Left hindlimb (tissue), 1 donor: ENCODE measurements around the gene SND1.

Source experiments
- DNase-seq: peaks from one replicate; pipeline ENCODE4 v3.0.0-alpha.2; 2018

SND1 gene

GRCh38 chr7:127978421-127978820, 326.4 kb downstream of the SND1 start:
- DNase-seq: no peak

GRCh38 chr7:127979113-127979727, 327.2 kb downstream of the SND1 start:
- no peak for DNase-seq

DNA sequence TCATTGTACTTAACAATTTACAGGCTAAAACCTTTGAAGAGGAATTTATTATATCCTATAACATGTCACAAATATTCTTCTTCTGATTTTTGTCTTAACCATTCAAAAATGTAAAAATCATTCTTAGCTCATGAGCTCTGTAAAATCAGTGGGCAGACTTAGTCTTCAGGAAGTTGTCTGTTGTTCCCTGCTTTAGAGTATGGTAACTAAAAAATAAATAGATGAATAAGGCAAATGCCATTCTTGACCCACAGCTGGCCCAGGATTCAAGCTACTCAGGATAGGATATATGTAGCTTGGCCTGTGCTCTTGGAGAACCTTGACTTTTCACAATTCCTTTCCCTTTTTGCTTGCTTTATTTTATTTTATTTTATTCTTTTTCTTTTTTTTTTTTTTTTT, 327.7 kb downstream of the SND1 start:
- no peak for DNase-seq

- no peak for DNase-seq
Observed at GRCh38 chr7:127980901-127981300, 328.9 kb downstream of the SND1 start.

- no peak for DNase-seq
Observed at GRCh38 chr7:127981965-127982364, 330.0 kb downstream of the SND1 start.

DNA sequence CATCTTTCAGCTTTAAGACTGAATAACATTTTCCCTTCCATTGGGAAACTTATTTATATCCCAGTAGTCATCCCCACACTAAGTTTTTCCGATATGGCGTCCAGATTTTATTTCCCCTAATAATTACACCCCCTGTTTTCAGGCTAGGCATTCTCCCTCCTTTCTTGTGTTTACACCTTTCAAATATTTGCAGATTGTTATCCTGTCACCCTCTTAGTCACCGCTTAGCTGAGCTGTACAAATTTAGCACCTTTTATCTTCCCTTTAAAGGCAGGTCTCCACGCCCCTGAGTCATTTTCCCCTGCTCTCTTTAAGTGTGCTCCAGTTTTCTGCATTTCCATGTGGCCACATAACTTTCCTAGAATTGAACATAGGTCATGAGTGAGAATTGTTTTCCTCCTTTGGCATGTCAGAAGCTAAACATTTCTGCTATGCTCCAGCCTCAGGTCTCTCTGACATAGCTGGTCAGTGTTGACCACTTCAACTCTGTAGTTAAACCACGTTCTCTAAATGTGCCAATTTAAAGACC, 331.9 kb downstream of the SND1 start:
- no peak for DNase-seq

GRCh38 chr7:127986581-127987521, 334.9 kb downstream of the SND1 start:
- DNase-seq: no peak

DNA sequence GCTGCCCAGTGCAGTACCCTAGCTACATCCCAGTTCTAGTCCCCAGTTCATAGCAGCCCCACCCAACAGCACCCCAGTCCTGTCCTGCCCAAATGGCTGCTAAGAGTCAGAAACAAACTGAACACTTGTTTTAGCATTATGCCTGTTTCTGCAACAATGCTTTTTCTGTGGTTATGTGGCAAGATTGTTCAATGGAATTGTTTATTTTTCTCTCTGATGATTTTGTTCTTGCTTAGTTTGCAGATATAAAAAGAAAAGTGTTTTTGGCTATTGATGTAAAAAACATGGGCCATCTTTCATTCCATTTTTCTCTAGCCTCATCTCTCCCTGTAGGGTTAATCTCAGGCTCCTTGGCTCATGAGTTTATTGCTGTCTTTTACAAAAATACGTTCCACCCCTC, 336.8 kb downstream of the SND1 start:
- no peak for DNase-seq

DNA sequence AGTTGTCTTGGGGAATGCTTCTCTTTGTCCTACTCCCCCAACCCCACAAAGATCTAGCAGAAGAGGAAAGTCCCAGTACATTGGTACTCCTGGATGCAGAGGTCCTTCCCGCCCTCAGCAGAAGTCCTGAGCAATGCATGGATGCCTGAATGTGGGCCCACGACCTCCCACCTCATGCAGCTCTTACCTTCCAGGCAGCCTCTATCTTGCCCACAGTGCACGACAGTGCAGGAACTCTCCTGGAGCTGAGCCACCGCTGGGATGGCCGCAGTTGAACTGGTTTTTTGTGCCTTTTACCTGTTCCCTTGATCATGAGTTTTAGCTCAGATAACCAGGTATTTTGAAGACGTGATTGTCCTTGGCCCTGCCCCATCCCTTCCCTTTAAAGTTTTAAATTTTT, 341.3 kb downstream of the SND1 start:
- DNase-seq: no peak

DNA sequence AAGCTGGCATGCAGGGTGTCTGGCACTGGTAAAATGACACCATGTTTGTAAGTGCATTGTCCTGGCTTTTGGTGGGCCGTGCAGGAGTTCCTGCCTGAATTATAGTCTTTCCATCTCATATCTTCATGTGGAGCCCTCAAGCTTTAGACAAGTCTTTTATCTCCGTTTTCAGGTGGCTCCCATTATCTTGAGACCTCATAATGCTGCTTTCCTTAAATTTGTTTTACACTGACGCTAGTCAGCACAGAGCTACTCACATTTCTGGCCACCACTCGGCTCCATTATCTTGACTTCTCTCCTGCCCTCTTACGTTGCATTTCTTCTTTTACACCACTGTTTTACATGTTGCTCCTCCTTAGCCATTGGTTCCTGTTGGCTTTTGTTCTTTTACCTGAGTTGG, 342.0 kb downstream of the SND1 start:
- DNase-seq: no peak

- peak; percentile 60 for DNase-seq
Observed at GRCh38 chr7:127995156-127995880, 343.3 kb downstream of the SND1 start.

DNA sequence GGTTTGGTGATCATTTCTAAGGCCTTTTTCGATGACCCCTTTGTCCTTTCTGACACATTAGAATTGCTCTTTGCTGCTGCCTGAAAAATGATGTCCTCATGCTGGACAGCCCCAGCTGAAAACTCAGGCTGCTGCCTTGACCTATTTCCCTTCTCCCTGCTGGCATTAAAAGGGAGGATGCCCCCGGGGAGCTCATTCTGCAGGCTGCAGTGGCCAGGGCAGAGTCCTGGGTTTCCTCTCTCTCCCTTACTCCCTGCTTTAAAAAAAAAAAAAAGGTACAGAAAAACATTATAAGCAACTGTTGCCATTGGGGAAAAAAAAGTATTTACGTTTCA, 343.9 kb downstream of the SND1 start:
- DNase-seq: no peak

GRCh38 chr7:127996253-127997071, 344.5 kb downstream of the SND1 start:
- no peak for DNase-seq

GRCh38 chr7:127997226-127997922, 345.4 kb downstream of the SND1 start:
- no peak for DNase-seq

- DNase-seq: no peak
Observed at GRCh38 chr7:127998671-127999070, 346.7 kb downstream of the SND1 start.

DNA sequence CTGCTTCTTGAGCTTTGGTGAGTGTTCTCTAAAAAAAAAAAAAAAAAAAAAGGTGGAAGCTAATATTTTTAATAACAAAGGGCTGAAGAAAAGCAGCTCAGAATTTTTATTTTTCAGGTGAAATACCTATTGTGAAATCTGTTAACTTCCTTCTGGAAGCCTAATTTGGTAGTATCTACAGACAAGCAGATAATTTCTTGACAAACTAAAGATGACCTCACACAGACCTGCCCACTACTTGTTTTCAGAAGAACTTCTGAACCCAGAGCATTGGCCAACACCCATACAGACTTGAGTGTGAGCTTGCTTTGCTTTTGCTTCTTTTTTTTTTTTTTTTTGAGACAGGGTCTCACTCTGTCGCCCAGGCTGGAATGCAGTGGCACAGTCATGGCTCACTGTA, 348.1 kb downstream of the SND1 start:
- no peak for DNase-seq

GRCh38 chr7:128000854-128001265, 348.9 kb downstream of the SND1 start:
- DNase-seq: no peak

DNA sequence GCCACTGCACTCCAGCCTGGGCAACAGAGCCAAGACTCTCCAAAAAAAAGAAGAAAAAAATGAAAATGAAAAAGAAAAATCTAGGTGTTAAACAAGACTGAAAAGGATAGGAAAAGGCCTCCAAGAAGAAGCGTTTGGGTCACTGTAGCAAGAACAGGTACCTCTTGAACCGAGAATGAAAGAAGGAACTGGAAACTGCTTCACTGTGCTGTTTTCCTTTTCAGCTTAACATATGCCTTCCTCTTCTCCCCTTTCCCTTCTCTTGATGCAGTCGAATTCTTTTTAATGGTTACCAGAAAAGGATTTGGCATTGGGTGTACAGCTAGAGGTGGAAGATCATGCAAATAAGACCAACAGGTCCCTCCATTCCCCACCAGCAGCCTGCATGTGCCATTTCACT, 351.2 kb downstream of the SND1 start:
- DNase-seq: no peak

DNA sequence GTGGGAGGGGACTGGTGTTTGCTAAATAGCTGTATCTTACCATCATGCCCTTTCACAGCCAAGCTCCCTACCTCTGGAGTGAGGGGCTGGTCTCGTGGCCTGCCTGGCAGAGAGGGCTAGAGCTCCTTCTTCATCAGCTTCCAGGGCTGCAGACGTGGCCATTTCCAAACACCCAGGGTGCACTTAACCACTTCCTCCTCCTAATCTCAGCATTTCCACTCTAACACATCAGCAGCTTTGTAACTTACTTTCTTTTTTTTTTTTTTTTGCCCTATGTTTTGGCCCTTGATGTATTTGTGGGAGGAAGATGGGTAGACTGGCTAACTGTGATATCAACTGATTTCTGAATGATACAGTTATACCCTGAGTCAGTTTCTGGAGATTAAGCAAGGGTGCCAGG, 351.8 kb downstream of the SND1 start:
- no peak for DNase-seq

DNA sequence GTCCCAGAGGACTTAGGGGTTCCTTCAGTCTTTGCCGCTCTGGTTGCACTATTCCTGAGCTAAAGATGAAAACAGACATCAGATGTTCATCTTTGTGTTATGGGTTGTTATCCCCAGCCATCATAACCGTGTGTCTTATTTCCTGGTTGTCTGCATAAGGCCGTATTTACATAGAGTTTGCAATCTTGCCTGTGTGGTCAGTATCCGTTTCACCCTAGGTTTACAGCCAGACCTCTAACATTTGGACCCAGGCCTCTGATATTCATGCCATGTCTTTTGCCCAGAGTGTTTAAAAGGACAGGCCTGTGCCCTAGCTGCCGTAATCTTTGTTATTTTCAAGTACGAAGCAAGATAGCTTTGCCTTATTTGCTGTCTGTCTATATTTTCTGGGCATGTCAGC, 352.6 kb downstream of the SND1 start:
- no peak for DNase-seq

DNA sequence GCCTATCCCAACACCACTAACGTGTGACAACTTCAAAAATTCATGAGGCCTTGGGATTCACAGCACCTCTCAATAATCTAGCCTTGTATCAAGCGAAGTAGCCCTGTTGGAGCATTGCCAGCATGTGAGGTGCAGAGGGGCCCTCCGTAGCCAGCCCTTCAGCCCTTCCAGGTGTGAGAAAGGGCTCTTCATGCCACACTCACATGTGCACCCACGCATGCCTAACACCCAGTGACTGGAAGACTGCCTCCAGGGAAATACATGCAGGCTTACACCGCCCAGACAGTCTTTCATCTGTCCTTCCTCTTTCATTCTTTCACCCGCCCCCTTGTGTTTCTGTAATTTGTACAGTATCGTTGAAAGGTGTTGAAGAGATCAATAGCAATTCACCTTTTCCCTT, 353.1 kb downstream of the SND1 start:
- DNase-seq: no peak

- DNase-seq: no peak
Observed at GRCh38 chr7:128005759-128006159, 353.8 kb downstream of the SND1 start.
